A673 (cell line): ENCODE results near the gene ZNF169.

Source experiments
- CTCF ChIP-seq: fragments of 300-800, 200-600 bp; sonication (generic); conservative IDR thresholded peaks from 2 replicates; pipeline ENCODE4 v1.5.1; 2017; ENCODE audit warnings: low read depth, mild to moderate bottlenecking, antibody characterized with exemption, low read length, moderate library complexity, mixed read lengths
- EZH2 ChIP-seq: fragments of 200-600 bp; sonication (generic); IDR thresholded peaks from 2 replicates; pipeline ENCODE4 v1.6.1; 2017; ENCODE audit warnings: borderline replicate concordance, low read depth, mild to moderate bottlenecking, mixed read lengths, antibody characterized with exemption, low read length; ENCODE audit not compliant: poor library complexity, severe bottlenecking

- TF ChIP-seq CTCF, result no peak
- no peak for TF ChIP-seq EZH2
These were observed 27.0 kb downstream of the ZNF169 start for GRCh38 chr9:94286116-94286515.
